Smooth muscle cell of the brain vasculature (primary cell): ENCODE results near the gene NT5DC3.

ENCODE experiments used
- DNase-seq: peaks from one replicate; pipeline ENCODE4 v3.0.0-alpha.2; 2012; ENCODE audit warnings: low read depth, low spot score

The NT5DC3 gene

GRCh38 chr12:103751600-103751999 is 89.4 kb downstream of the NT5DC3 start:
- no peak for DNase-seq

DNA sequence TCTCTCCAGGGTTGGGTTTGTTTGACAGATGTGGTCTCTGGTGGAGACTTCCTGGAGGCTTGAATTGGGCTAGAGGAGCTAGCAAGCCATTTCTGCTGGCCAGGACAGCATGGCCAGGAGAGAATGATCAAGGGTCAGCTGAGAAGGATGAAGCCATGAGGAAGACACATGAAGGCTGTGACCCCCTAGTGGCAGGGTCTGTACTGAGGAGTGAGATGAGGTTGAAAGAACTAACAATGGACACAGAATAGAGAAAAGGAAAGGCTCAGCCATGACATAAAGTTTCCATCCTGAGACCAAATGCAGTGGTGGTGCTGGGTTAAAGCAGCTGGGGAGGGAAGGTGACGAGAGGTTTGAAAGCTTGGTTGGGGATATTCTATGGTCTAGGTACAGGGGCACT is 89.9 kb downstream of the NT5DC3 start:
- no peak for DNase-seq

- no peak for DNase-seq
These were observed 92.2 kb downstream of the NT5DC3 start for GRCh38 chr12:103748875-103749274.

DNA sequence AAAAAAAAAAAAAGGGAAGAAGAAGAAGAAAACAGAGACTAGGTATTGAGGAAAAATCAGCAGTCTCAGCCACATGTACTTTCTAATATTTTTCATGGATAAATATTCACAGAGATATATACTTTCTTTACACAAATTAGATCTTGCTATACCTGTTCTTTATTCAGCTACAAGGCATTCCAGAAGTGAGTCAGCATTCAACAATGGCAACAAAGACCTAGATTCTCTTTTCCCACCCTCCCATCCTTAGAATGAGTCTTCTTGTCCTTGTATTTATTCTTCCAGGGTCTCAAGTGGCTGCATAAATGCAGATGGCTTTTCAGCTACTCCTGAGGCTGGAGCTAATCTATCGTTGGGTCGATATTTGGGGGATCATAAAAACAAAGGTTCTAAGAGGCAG is 93.0 kb downstream of the NT5DC3 start:
- DNase-seq, result no peak

DNA sequence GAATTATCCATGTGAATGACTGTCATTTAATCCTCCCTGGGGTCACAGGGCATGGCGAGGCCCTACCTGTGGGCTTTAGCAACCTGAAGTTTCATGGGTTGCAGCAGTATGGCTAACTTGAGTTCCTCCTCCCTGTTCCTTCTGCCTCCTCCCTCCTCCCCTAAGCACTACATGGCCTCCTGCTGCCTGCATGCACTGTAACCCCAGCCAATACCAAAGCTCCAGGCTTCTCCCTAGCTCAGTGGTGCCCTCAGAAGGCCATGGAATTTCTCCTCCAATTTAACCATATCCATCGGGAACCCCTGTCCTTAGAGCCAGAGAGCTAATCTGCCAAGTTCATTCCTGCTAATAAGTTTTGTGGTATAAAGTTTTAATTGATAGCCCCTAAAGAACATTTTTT is 95.1 kb downstream of the NT5DC3 start:
- no peak for DNase-seq

DNA sequence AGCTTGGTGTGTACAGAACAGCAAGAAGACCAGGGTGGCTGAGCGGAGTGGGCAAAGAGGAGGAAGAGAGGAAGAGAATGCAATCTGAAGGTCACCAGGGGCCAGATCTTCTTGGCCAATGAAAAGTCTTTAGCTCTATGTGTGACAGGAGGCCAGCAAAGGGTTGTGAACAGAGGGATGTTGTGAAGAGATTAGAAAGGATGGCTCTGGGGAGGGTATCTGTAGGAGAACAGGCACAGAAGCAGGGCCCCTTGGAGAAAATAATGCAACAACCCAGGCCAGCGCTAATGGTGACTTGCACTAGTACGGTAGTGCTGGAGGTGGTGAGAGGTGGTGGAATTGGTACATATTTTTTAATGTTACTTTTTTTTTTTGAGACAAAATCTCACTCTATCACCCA is 97.2 kb downstream of the NT5DC3 start:
- DNase-seq, result no peak

DNA sequence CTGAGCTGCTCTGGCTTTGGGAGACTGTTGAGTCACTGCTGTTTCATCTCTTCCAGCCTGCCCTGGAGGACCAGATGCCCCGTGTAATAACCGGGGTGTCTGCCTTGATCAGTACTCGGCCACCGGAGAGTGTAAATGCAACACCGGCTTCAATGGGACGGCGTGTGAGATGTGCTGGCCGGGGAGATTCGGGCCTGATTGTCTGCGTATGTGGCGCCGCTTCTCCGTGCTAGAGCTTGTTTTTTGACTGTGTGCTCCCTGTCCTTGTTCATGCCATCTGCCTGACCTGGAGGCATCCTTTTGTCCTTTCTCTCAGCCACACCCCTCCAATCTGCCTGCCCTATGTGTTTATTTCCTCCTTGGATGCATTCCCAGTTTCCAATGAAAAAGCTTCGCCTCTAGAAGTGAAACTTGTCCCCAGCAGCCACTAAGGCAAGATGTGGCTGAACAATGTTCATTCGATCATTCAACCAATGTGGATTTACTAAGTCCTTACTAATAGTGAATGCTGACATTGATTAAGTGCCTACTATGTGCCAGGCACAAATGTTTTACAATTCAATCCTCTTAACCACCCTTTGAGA is 98.6 kb downstream of the NT5DC3 start:
- DNase-seq, result no peak

DNA sequence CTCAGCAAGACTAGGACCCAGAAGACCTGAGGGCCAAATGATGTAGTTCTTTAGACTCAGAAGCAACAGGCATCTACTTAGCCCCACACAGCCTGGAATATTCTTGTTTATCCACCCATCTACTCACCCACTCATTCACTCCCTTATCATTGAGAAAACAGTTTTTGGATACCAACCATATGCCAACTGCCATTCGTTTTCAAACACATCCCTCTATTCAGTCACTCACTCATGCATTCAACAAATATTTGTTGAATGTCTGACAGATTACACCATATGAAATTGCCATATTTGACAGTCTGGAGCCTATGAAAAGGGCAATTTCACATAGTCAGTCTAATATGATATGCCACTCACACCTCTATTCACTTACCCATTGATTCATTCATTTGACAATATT is 103.2 kb downstream of the NT5DC3 start:
- no peak for DNase-seq

- no peak for DNase-seq
These were observed 104.5 kb downstream of the NT5DC3 start for GRCh38 chr12:103736572-103736971.

- DNase-seq, result no peak
These were observed 105.7 kb downstream of the NT5DC3 start for GRCh38 chr12:103735291-103735690.

- no peak for DNase-seq
These were observed 106.2 kb downstream of the NT5DC3 start for GRCh38 chr12:103734863-103735262.

GRCh38 chr12:103731539-103731938 is 109.5 kb downstream of the NT5DC3 start:
- DNase-seq, result no peak

DNA sequence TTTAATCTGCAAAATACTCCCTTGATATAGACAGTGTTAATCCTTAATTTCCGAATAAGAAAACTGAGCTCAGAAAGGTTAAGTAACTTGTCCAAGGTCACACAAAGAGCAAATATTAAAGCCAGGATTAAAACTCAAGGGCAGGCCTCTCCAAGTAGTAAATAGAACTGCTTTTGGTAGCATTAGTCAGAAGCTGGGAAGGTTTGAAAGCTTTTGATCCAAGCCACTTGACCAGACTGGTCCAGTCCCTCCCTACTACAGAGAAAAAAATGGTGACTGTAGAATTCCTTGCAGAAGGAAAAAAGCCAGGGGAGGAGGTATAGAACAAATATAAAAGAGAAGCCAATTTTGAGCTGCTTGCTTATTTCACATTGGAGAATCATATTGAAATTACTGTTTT is 111.5 kb downstream of the NT5DC3 start:
- DNase-seq, result no peak

DNA sequence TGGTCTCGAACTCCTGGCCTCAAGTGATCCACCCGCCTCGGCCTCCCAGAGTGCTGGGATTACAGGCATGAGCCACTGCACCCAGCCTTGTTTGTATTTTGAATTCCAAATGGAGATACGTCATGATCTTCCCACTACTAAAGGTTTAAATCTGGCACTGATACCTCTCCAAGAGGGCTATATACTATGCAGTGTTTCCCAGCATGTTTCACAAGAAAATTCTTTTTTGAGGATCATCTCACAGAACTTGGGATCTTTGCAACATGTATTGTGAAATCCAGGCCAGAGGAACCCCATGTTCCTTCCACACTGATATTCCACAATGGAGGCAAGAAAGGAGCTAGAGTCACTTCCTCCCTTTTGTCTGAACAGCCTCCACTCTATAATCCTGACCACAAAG is 112.7 kb downstream of the NT5DC3 start:
- no peak for DNase-seq

DNA sequence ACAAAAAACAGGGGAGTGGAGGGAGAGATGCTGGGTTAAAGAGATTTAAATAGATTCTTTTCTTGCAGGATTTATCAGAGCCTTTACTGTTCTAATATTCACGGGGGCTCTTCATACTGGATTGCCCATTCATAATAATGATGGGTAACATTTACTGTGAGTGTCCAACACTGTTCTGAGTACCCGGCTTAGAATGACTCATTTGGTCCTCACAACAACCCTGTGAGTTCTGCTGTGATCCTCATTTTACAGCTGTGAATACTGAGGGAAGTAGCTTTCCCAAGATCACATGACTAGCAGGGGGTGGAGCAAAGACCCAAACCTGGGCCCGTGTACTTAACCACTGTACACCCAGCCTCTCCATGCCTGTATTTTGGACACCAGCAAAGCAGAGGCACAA is 113.4 kb downstream of the NT5DC3 start:
- DNase-seq, result no peak

DNA sequence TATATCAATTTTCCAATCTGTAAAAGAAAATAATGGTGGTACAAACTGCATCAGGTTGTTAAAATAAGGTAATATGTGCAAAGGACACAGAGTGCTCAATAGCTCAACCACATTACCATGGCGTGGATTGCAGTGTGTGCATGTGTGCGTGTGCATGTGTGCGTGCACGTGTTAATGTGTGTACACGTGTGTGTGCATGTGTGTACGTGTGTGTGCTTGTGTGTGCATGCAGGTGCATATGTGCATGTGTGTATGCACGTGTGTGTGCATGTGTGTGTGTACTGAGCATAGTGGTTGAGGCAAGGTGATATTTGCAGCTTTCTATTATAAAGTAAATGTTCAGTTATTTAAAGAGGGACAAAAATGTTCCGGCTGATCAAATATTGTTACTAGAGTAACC is 115.6 kb downstream of the NT5DC3 start:
- no peak for DNase-seq
